Effector CD8-positive, alpha-beta T cell (primary cell): Measurements from ENCODE around the gene LIPK.
"Not testable (repeated sequence)": the region's sequence is repeated elsewhere in the genome, so short reads cannot be mapped to it uniquely, and the experiment has no call there.

Source experiments
- DNase-seq: peaks from one replicate; lab custom pipeline; 2025; lab: John Stamatoyannopoulos, UW

Gene LIPK

GRCh38 chr10:88715517-88715916 lies 9.5 kb downstream of the LIPK start:
- DNase-seq: no peak

GRCh38 chr10:88721392-88721791 lies 15.3 kb downstream of the LIPK start:
- no peak for DNase-seq

DNA sequence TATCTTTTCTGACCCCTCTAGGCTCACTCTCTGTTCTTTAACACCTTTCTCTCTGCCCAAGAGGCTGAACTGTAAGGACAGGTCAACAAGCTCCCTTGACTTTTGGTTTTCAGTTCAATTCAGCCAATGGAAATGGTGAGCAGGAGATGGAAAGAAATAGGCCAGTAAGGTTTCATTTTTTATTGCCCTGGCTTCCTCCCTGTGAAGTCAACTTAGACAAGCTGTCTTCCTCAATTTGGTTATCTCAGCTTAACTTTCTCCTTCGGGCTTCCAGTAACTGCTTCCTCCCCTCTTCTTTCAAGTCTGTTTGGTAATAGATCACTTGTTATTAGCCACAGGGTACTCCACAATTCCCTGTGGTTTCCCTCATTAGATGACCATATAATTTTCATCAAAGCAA lies 19.7 kb downstream of the LIPK start:
- DNase-seq: no peak

DNA sequence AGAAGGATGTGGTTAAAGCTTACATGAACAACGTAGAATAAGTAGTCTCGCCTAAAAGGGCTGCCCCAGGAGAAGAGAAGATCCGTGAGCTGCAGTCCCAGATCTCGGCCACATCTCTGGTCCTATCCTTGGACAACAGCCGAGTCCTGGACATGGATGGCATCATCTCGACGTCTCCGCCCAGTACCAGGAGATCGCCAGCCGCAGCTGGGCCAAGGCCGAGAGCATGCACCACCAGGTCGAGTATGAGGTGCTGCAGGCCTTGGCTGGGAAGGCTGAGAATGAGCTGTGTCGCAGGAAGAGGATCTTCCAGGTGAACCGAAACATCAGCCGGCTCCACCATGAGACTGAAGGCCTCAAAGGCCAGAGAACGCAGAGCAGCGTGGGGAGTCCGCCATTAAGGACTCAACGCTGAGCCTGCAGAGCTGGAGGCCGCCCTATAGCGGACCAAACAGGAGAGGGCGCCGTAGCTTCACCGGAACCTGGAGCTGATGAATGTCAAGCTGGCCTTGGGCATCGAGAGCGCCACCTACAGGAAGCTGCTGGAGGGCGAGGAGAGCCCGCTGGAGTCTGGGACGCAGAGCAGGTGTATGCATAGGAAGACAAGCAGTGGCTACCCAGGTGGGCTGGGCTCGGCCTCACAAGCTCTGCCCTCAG lies 22.2 kb downstream of the LIPK start:
- DNase-seq: no peak

- DNase-seq: no peak
Measured at GRCh38 chr10:88730864-88731263, 24.8 kb downstream of the LIPK start.

DNA sequence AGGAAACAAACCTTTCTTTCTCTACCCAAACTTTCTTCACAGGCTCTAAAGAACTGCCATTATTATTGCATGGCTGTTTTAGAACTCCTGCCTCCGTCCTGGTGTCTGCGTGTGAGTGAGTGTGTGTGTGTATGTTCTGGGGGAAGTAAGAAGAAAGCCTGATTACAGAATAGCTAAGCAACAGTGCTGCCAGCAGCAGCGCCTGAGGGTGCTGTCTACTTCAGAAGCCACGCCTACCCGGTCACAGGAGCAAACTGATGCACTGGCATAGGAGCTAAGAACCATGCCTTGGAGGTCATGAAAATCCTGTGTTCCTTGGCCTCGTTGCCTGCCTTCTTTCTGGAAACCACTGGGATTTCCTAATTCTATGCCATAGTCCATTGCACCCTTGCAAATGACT lies 25.2 kb downstream of the LIPK start:
- DNase-seq: no peak

GRCh38 chr10:88733215-88733614 lies 27.2 kb downstream of the LIPK start:
- no peak for DNase-seq

DNA sequence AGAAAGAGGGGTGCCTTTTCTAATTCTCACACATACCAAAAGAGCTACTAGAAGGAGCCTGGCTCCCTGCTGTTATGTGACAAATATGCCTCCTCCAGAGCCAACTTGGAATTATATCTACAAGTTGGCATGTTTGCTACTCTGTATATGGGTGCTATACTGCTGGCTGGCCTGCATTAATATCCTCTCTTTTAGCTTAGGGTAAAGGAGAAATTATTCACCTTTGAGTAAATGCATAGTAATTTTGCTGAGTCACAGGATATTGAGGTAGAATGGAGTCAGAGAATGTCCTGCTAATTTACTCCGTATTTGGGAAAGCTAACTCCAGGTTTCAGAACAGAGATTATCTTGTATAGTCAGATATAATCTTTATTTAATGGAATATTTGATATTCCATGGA lies 29.6 kb downstream of the LIPK start:
- no peak for DNase-seq

GRCh38 chr10:88741921-88742320 lies 35.9 kb downstream of the LIPK start:
- not testable (repeated sequence) for DNase-seq

DNA sequence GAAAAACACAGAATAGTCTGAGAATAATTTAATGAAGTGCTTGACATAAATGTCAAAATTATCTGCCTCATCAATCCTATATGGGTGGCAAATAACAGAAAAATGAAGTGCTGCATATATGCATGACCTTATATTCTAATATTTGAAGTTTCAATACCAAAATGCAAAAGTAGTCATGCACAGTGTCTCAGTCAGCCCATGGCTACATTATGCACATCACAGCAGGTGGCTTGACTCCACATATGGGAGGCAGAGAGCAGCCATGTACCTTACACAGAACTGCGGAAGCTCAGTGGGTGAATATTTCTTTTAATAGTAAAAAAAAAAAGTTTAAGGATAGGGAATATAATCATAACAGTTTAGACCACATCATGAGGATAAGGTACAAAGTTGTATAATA lies 36.4 kb downstream of the LIPK start:
- no peak for DNase-seq

- no peak for DNase-seq
Measured at GRCh38 chr10:88744002-88744401, 38.0 kb downstream of the LIPK start.

- DNase-seq: no peak
Measured at GRCh38 chr10:88745633-88746032, 39.6 kb downstream of the LIPK start.

GRCh38 chr10:88754287-88754686 lies 48.2 kb downstream of the LIPK start:
- no peak for DNase-seq

DNA sequence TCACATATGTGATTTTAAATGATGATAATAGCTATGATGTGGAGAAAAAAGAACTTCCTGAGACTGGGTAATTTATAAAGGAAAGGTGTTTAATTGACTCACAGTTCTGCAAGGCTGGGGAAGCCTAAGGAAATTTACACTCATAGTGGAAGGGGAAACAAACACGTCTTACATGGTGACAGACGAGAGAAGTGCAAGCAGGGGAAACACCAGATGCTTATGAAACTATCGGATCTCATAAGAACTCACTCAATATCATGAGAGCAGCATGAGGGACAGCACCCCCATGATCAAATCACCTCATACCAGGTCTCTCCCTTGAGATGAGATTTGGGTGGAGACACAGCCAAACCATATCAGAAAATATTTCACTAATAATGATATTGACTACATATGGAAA lies 49.7 kb downstream of the LIPK start:
- DNase-seq: no peak

- DNase-seq: no peak
Measured at GRCh38 chr10:88756660-88757059, 50.6 kb downstream of the LIPK start.

- DNase-seq: no peak
Measured at GRCh38 chr10:88759366-88760101, 53.5 kb downstream of the LIPK start, which contains the start of gene LIPN. Gene LIPN, plus strand, starts transcription at chr10:88760020. Its CDS starts 1,386 bp downstream, at chr10:88761406.

GRCh38 chr10:88762906-88763305 lies 56.9 kb downstream of the LIPK start:
- no peak for DNase-seq

- DNase-seq: no peak
Measured at GRCh38 chr10:88763441-88763840, 57.4 kb downstream of the LIPK start.

GRCh38 chr10:88764110-88764509 lies 58.1 kb downstream of the LIPK start:
- DNase-seq: no peak

GRCh38 chr10:88765816-88766215 lies 59.8 kb downstream of the LIPK start:
- DNase-seq: no peak

GRCh38 chr10:88769384-88769783 lies 63.3 kb downstream of the LIPK start:
- no peak for DNase-seq

DNA sequence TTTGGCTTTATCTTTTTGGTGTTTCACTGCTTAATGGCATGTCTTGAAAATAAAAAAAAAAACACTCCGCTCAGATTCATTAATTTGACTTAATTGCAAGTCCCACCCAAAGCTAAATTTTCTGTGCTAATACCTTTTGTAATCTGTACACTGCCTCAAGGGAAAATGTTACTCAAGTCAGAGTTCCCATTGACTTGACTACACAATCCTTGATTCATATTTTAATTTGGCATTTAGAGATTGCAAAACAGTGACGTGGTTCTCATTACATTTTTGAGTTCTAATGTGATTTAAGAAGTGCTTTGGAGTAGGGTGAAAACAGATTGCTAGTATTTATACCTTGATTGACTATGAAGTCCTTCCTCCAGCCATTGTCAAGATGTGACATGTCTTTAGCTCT lies 75.2 kb downstream of the LIPK start:
- no peak for DNase-seq

- no peak for DNase-seq
Measured at GRCh38 chr10:88782222-88782621, 76.2 kb downstream of the LIPK start.

GRCh38 chr10:88783724-88784123 lies 77.7 kb downstream of the LIPK start:
- no peak for DNase-seq
